ENCODE results near the gene PSMA8. TPM values are rescaled to one million over a fixed set of nuclear protein-coding genes. Genes with fewer than 3 reads are reported as not detected.
"Not testable (repeated sequence)": the region's sequence is repeated elsewhere in the genome, so short reads cannot be mapped to it uniquely, and the experiment has no call there.

The PSMA8 gene
- total and polyA plus RNA-seq, 11 donors, result 0.16 TPM; not detected in 10

GRCh38 chr18:26119246-26119645 lies 14.4 kb upstream of the PSMA8 start:
- H3K27me3 ChIP-seq, result peaks cover 0 to 16% (median 0%) of the 10 kb centered on the region in 9 donors
- WGBS, 4 donors, result 74 to 83% (median 80%) methylated on average over 5 of the region's 5 CpGs
- H3K4me1 ChIP-seq, result no peaks in the 10 kb centered on the region
- peaks cover 0 to 10% (median 0%) of the 10 kb centered on the region in 12 donors for H3K9me3 ChIP-seq
- TF ChIP-seq POLR2A (IDR thresholded peaks at IDR 0.05), result no peak
- no peak for TF ChIP-seq CTCF (IDR thresholded peaks at IDR 0.05)
- DNase-seq (no peak), ATAC-seq (no peak)
- H3K36me3 ChIP-seq, result no peaks in the 10 kb centered on the region
- H3K4me3 ChIP-seq, result no peak overlapping the region
- intact Hi-C loops (cut with DNase I), result no loop called here
- no peak overlapping the region for H3K27ac ChIP-seq

GRCh38 chr18:26121476-26121875 lies 12.2 kb upstream of the PSMA8 start:
- no peaks in the 10 kb centered on the region for H3K36me3 ChIP-seq
- no peak overlapping the region for H3K27ac ChIP-seq
- intact Hi-C loops (cut with DNase I), result no loop called here
- DNase-seq (no peak), ATAC-seq (no peak)
- H3K27me3 ChIP-seq, result peaks cover 0 to 16% (median 0%) of the 10 kb centered on the region in 9 donors
- no peaks in the 10 kb centered on the region for H3K4me1 ChIP-seq
- no peak overlapping the region for H3K4me3 ChIP-seq
- WGBS, 4 donors, result 42 to 68% (median 62%) methylated on average over 1 of the region's 1 CpG
- no peak for TF ChIP-seq CTCF (IDR thresholded peaks at IDR 0.05)
- TF ChIP-seq POLR2A (IDR thresholded peaks at IDR 0.05), result no peak
- peaks cover 0 to 10% (median 0%) of the 10 kb centered on the region in 12 donors for H3K9me3 ChIP-seq

GRCh38 chr18:26121994-26122393 lies 11.7 kb upstream of the PSMA8 start:
- 85 to 92% (median 88%) methylated on average over 2 of the region's 2 CpGs for WGBS, 4 donors
- H3K36me3 ChIP-seq; DNase-seq; H3K4me3 ChIP-seq; ATAC-seq; intact Hi-C loops (cut with DNase I); H3K27ac ChIP-seq; H3K4me1 ChIP-seq: not testable (repeated sequence)
- Histone ChIP-seq H3K9me3 (peaks cover 0 to 10% (median 0%) of the 10 kb centered on the region in 12 donors), H3K27me3 (peaks cover 0 to 16% (median 0%) of the 10 kb centered on the region in 9 donors)

GRCh38 chr18:26127786-26128185 lies 5.9 kb upstream of the PSMA8 start:
- no peak for TF ChIP-seq POLR2A (IDR thresholded peaks at IDR 0.05)
- H3K4me1 ChIP-seq, result no peaks in the 10 kb centered on the region
- DNase-seq (no peak), ATAC-seq (no peak)
- no peaks in the 10 kb centered on the region for H3K36me3 ChIP-seq
- no peak overlapping the region for H3K27ac ChIP-seq
- WGBS, 4 donors, result 60 to 80% (median 69%) methylated on average over 5 of the region's 5 CpGs
- H3K27me3 ChIP-seq, result no peaks in the 10 kb centered on the region
- no peak overlapping the region for H3K4me3 ChIP-seq
- intact Hi-C loops (cut with DNase I), result no loop called here
- peaks cover 0 to 10% (median 0%) of the 10 kb centered on the region in 12 donors for H3K9me3 ChIP-seq

- intact Hi-C loops (cut with DNase I), result not testable (repeated sequence)
Observed at GRCh38 chr18:26128192-26128591, 5.5 kb upstream of the PSMA8 start.

GRCh38 chr18:26134107-26134506 lies 438 bp downstream of the PSMA8 start:
- ATAC-seq, result no peak
- H3K27ac ChIP-seq, result no peak overlapping the region
- H3K36me3 ChIP-seq, result no peaks in the 10 kb centered on the region
- intact Hi-C loops (cut with DNase I), result loop anchor here in 1 of 10 donors (10.0 kb wide), 1 partner anchor 51 kb away; no protein-coding TSS in a partner anchor
- DNase-seq, result no peak
- no peaks in the 10 kb centered on the region for H3K27me3 ChIP-seq
- H3K9me3 ChIP-seq, result no peaks in the 10 kb centered on the region
- no peak for TF ChIP-seq POLR2A (IDR thresholded peaks at IDR 0.05)
- no peak for TF ChIP-seq CTCF (IDR thresholded peaks at IDR 0.05)
- WGBS, 4 donors, result 80 to 95% (median 85%) methylated on average over 6 of the region's 6 CpGs
- H3K4me1 ChIP-seq, result no peaks in the 10 kb centered on the region
- H3K4me3 ChIP-seq, result peak overlapping the region in 7 of 12 donors; percentile 15 to 34 (median 27)

More at GRCh38 chr18:26128192-26128591, 5.5 kb upstream of the PSMA8 start:
- H3K9me3 ChIP-seq, ATAC-seq, H3K36me3 ChIP-seq, H3K4me3 ChIP-seq, DNase-seq, H3K27ac ChIP-seq, H3K4me1 ChIP-seq, H3K27me3 ChIP-seq: not testable (repeated sequence)
- WGBS, 4 donors, result 54 to 75% (median 70%) methylated on average over 2 of the region's 2 CpGs
